ENCODE measurements around the gene EMP2. TPM values are rescaled to one million over a fixed set of nuclear protein-coding genes. Genes with fewer than 3 reads are reported as not detected.

The EMP2 gene
- total and polyA plus RNA-seq, 4 donors = 74.3 to 286 (median 117) TPM

GRCh38 chr16:10572611-10573010 is 7.8 kb downstream of the EMP2 start:
- peaks cover 3 to 18% (median 11%) of the 10 kb centered on the region in 5 donors for H3K4me1 ChIP-seq (ENCODE audit: control insufficient read depth in 5 of 5, insufficient read depth in 5 of 5, low read length in 5 of 5)

GRCh38 chr16:10571354-10571753 is 9.0 kb downstream of the EMP2 start:
- TF ChIP-seq, protein P1, sequence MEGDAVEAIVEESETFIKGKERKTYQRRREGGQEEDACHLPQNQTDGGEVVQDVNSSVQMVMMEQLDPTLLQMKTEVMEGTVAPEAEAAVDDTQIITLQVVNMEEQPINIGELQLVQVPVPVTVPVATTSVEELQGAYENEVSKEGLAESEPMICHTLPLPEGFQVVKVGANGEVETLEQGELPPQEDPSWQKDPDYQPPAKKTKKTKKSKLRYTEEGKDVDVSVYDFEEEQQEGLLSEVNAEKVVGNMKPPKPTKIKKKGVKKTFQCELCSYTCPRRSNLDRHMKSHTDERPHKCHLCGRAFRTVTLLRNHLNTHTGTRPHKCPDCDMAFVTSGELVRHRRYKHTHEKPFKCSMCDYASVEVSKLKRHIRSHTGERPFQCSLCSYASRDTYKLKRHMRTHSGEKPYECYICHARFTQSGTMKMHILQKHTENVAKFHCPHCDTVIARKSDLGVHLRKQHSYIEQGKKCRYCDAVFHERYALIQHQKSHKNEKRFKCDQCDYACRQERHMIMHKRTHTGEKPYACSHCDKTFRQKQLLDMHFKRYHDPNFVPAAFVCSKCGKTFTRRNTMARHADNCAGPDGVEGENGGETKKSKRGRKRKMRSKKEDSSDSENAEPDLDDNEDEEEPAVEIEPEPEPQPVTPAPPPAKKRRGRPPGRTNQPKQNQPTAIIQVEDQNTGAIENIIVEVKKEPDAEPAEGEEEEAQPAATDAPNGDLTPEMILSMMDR (IDR thresholded peaks at IDR 0.05; ENCODE audit: control extremely low read depth, extremely low read depth) = no peak
- Histone ChIP-seq H3K27me3 (ENCODE audit: control insufficient read depth in 3 of 3, insufficient read depth in 3 of 3, low read length in 2 of 3) (no peaks in the 10 kb centered on the region), H3K9me3 (ENCODE audit: control insufficient read depth in 4 of 4, insufficient read depth in 3 of 4, low read length in 3 of 4) (no peaks in the 10 kb centered on the region), H3K4me3 (no peak overlapping the region), H3K4me1 (ENCODE audit: control insufficient read depth in 5 of 5, insufficient read depth in 5 of 5, low read length in 5 of 5) (peaks cover 0 to 15% (median 2%) of the 10 kb centered on the region in 5 donors), H3K9ac (ENCODE audit: insufficient read depth in 1 of 2, low read length in 2 of 2) (no peak overlapping the region), H3K27ac (ENCODE audit: low read depth in 1 of 2, low read length in 1 of 2) (peak overlapping the region in 1 of 2 donors; percentile 7), H3K36me3 (ENCODE audit: control insufficient read depth in 4 of 4, insufficient read depth in 4 of 4, low read length in 4 of 4) (peaks cover 0 to 6% (median 2%) of the 10 kb centered on the region in 4 donors)
- DNase-seq (no peak), ATAC-seq (ENCODE audit: insufficient read depth, low FRiP score) (no peak)
- 65 to 87% methylated on average over 5 of the region's 5 CpGs for WGBS, 2 donors

More at GRCh38 chr16:10572611-10573010, 7.8 kb downstream of the EMP2 start:
- DNase-seq (no peak), ATAC-seq (ENCODE audit: insufficient read depth, low FRiP score) (no peak)
- Histone ChIP-seq H3K27ac (ENCODE audit: low read depth in 1 of 2, low read length in 1 of 2) (no peak overlapping the region), H3K36me3 (ENCODE audit: control insufficient read depth in 4 of 4, insufficient read depth in 4 of 4, low read length in 4 of 4) (peaks cover 0 to 2% (median 0%) of the 10 kb centered on the region in 4 donors), H3K9ac (ENCODE audit: insufficient read depth in 1 of 2, low read length in 2 of 2) (no peak overlapping the region), H3K4me3 (no peak overlapping the region), H3K9me3 (ENCODE audit: control insufficient read depth in 4 of 4, insufficient read depth in 3 of 4, low read length in 3 of 4) (no peaks in the 10 kb centered on the region), H3K27me3 (ENCODE audit: control insufficient read depth in 3 of 3, insufficient read depth in 3 of 3, low read length in 2 of 3) (no peaks in the 10 kb centered on the region)
- WGBS, 2 donors = 75 to 81% methylated on average over 3 of the region's 3 CpGs
- TF ChIP-seq, protein P1 (IDR thresholded peaks at IDR 0.05; ENCODE audit: control extremely low read depth, extremely low read depth) = no peak

DNA sequence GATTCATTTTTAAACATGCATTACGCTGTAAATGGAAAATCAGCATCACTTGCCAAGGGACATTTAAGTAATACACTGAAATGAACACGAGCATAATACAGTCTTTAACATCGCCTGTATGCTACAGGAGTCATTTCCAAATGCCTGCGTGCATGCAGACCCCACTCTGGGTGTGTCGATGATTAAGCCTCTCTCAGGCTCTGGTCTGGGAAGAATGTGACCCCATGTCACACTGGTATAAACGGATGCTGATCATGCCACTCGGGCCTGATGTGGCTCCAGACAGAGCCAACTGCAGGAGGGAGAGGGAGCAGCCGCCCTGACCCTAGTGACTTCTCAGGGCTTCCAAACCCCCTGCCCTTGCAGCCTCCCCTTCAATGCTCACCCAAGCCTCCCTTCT is 10.8 kb downstream of the EMP2 start:
- 57 to 68% methylated on average over 8 of the region's 8 CpGs for WGBS, 2 donors
- Histone ChIP-seq H3K27me3 (ENCODE audit: control insufficient read depth in 3 of 3, insufficient read depth in 3 of 3, low read length in 2 of 3) (no peaks in the 10 kb centered on the region), H3K4me3 (no peak overlapping the region), H3K27ac (ENCODE audit: low read depth in 1 of 2, low read length in 1 of 2) (peak overlapping the region; percentile 65 to 84), H3K9ac (ENCODE audit: insufficient read depth in 1 of 2, low read length in 2 of 2) (no peak overlapping the region), H3K36me3 (ENCODE audit: control insufficient read depth in 4 of 4, insufficient read depth in 4 of 4, low read length in 4 of 4) (peaks cover 0 to 7% (median 2%) of the 10 kb centered on the region in 4 donors), H3K9me3 (ENCODE audit: control insufficient read depth in 4 of 4, insufficient read depth in 3 of 4, low read length in 3 of 4) (peaks cover 0 to 3% (median 0%) of the 10 kb centered on the region in 4 donors), H3K4me1 (ENCODE audit: control insufficient read depth in 5 of 5, insufficient read depth in 5 of 5, low read length in 5 of 5) (peaks cover 0 to 17% (median 0%) of the 10 kb centered on the region in 5 donors)
- TF ChIP-seq, protein P1 (IDR thresholded peaks at IDR 0.05; ENCODE audit: control extremely low read depth, extremely low read depth) = no peak
- ATAC-seq (ENCODE audit: insufficient read depth, low FRiP score) (no peak), DNase-seq (no peak)

DNA sequence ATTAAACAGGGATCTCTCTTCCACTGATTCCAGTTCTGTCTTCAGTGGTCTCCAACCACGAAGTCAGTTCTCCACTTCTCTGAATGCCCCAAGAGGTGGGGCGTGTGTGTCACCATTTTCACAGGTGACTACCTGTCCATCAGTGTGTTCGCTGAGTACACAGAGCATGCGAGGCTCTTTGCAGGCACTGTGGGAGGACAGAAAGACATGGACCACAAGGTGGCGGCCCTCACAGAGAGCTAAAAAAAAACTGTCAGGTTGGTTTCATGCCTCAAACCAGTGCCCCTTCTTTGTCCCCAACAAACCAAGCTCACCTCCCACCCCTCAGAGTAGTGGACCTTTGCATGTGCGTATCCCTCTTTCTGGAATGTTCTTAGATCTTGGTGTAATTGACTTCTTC is 13.8 kb downstream of the EMP2 start:
- ATAC-seq (ENCODE audit: insufficient read depth, low FRiP score) = no peak
- no peak overlapping the region for H3K27ac ChIP-seq (ENCODE audit: low read depth in 1 of 2, low read length in 1 of 2)
- TF ChIP-seq, protein P1 (IDR thresholded peaks at IDR 0.05; ENCODE audit: control extremely low read depth, extremely low read depth) = no peak
- no peaks in the 10 kb centered on the region for H3K27me3 ChIP-seq (ENCODE audit: control insufficient read depth in 3 of 3, insufficient read depth in 3 of 3, low read length in 2 of 3)
- DNase-seq = no peak
- 80 to 84% methylated on average over 6 of the region's 6 CpGs for WGBS, 2 donors
- peaks cover 0 to 5% (median 4%) of the 10 kb centered on the region in 4 donors for H3K9me3 ChIP-seq (ENCODE audit: control insufficient read depth in 4 of 4, insufficient read depth in 3 of 4, low read length in 3 of 4)
- H3K36me3 ChIP-seq (ENCODE audit: control insufficient read depth in 4 of 4, insufficient read depth in 4 of 4, low read length in 4 of 4) = peaks cover 0 to 7% (median 2%) of the 10 kb centered on the region in 4 donors
- H3K4me3 ChIP-seq = no peak overlapping the region
- no peak overlapping the region for H3K9ac ChIP-seq (ENCODE audit: insufficient read depth in 1 of 2, low read length in 2 of 2)
- peaks cover 0 to 24% (median 0%) of the 10 kb centered on the region in 5 donors for H3K4me1 ChIP-seq (ENCODE audit: control insufficient read depth in 5 of 5, insufficient read depth in 5 of 5, low read length in 5 of 5)
